ENCODE data around the gene ERP44. TPM values are rescaled to one million over a fixed set of nuclear protein-coding genes. Genes with fewer than 3 reads are reported as not detected.
A peak's percentile ranks its signal among the peaks of the same experiment; 100 is the strongest.
"Not testable (repeated sequence)": the region's sequence is repeated elsewhere in the genome, so short reads cannot be mapped to it uniquely, and the experiment has no call there.

Gene ERP44
- total RNA-seq, 1 experiment from 2014 or later = 20.9 TPM

- Histone ChIP-seq H3K9me2 (replicated peaks; ENCODE audit: insufficient read depth, low read length) (no peaks in the 10 kb centered on the region), H3K79me2 (ENCODE audit: low read length) (peaks cover 12% of the 10 kb centered on the region; the same call in 1 of the 2 replicates), H3K4me2 (ENCODE audit: low read depth, low read length, poor library complexity, severe bottlenecking) (no peak overlapping the region), H3K4me1 (ENCODE audit: low read length) (peaks cover 7% of the 10 kb centered on the region), H3K9me3 (ENCODE audit: low read length) (peaks cover 9% of the 10 kb centered on the region; the same call in 1 of the 2 replicates), H2AFZ (ENCODE audit: low read length) (no peak overlapping the region), H3K36me3 (ENCODE audit: insufficient read depth, low read length) (peaks cover 14% of the 10 kb centered on the region; the same call in 1 of the 2 replicates), H4K20me1 (ENCODE audit: insufficient read depth, low read depth, low read length) (no peaks in the 10 kb centered on the region), H3K27me3 (ENCODE audit: low read length) (no peaks in the 10 kb centered on the region), H3K27ac (ENCODE audit: low read length) (no peak overlapping the region), H3K9ac (ENCODE audit: low read length) (no peak overlapping the region), H3K4me3 (ENCODE audit: low read length) (no peak overlapping the region)
- no peak for DNase-seq
Observed at GRCh38 chr9:100013573-100013972, 85.2 kb downstream of the ERP44 start.

GRCh38 chr9:100012279-100012678 is 86.5 kb downstream of the ERP44 start:
- Histone ChIP-seq H3K27ac (ENCODE audit: low read length) (no peak overlapping the region), H3K36me3 (ENCODE audit: insufficient read depth, low read length) (peaks cover 20% of the 10 kb centered on the region; the same call in 1 of the 2 replicates), H3K79me2 (ENCODE audit: low read length) (peaks cover 12% of the 10 kb centered on the region; the same call in 1 of the 2 replicates), H3K9ac (ENCODE audit: low read length) (no peak overlapping the region), H4K20me1 (ENCODE audit: insufficient read depth, low read depth, low read length) (no peaks in the 10 kb centered on the region), H3K9me3 (ENCODE audit: low read length) (peaks cover 9% of the 10 kb centered on the region; the same call in 1 of the 2 replicates), H2AFZ (ENCODE audit: low read length) (no peak overlapping the region), H3K4me1 (ENCODE audit: low read length) (peaks cover 7% of the 10 kb centered on the region), H3K4me2 (ENCODE audit: low read depth, low read length, poor library complexity, severe bottlenecking) (no peak overlapping the region), H3K4me3 (ENCODE audit: low read length) (no peak overlapping the region), H3K27me3 (ENCODE audit: low read length) (no peaks in the 10 kb centered on the region), H3K9me2 (replicated peaks; ENCODE audit: insufficient read depth, low read length) (no peaks in the 10 kb centered on the region)
- DNase-seq = no peak

- Histone ChIP-seq H3K27ac (ENCODE audit: low read length) (no peak overlapping the region), H2AFZ (ENCODE audit: low read length) (no peak overlapping the region), H3K4me2 (ENCODE audit: low read depth, low read length, poor library complexity, severe bottlenecking) (no peak overlapping the region), H3K36me3 (ENCODE audit: insufficient read depth, low read length) (peaks cover 31% of the 10 kb centered on the region), H3K9me3 (ENCODE audit: low read length) (peaks cover 9% of the 10 kb centered on the region; the same call in 1 of the 2 replicates), H3K4me3 (ENCODE audit: low read length) (no peak overlapping the region), H4K20me1 (ENCODE audit: insufficient read depth, low read depth, low read length) (no peaks in the 10 kb centered on the region), H3K9ac (ENCODE audit: low read length) (no peak overlapping the region), H3K9me2 (replicated peaks; ENCODE audit: insufficient read depth, low read length) (no peaks in the 10 kb centered on the region), H3K27me3 (ENCODE audit: low read length) (no peaks in the 10 kb centered on the region), H3K4me1 (ENCODE audit: low read length) (peaks cover 2% of the 10 kb centered on the region), H3K79me2 (ENCODE audit: low read length) (peaks cover 10% of the 10 kb centered on the region; the same call in 1 of the 2 replicates)
- peak; percentile 83 for DNase-seq
Observed at GRCh38 chr9:100011062-100011681, 87.6 kb downstream of the ERP44 start.

- H3K9me3 ChIP-seq (ENCODE audit: low read length) = peaks cover 11% of the 10 kb centered on the region
Observed at GRCh38 chr9:99999797-100000196, 99.0 kb downstream of the ERP44 start.

GRCh38 chr9:99998866-99999265 is 99.9 kb downstream of the ERP44 start:
- Histone ChIP-seq H3K36me3 (ENCODE audit: insufficient read depth, low read length) (peaks cover 18% of the 10 kb centered on the region), H3K4me1 (ENCODE audit: low read length) (no peaks in the 10 kb centered on the region), H4K20me1 (ENCODE audit: insufficient read depth, low read depth, low read length) (no peaks in the 10 kb centered on the region), H3K27ac (ENCODE audit: low read length) (no peak overlapping the region), H3K9me2 (replicated peaks; ENCODE audit: insufficient read depth, low read length) (0 out of 2 replicates have a peak, but pooled peaks cover 3% of the 10 kb centered on the region), H3K27me3 (ENCODE audit: low read length) (no peaks in the 10 kb centered on the region), H2AFZ (ENCODE audit: low read length) (no peak overlapping the region), H3K9ac (ENCODE audit: low read length) (no peak overlapping the region), H3K9me3 (ENCODE audit: low read length) (peaks cover 8% of the 10 kb centered on the region), H3K4me3 (ENCODE audit: low read length) (no peak overlapping the region), H3K4me2 (ENCODE audit: low read depth, low read length, poor library complexity, severe bottlenecking) (no peak overlapping the region), H3K79me2 (ENCODE audit: low read length) (no peaks in the 10 kb centered on the region; the same call in 1 of the 2 replicates)
- no peak for DNase-seq

More at GRCh38 chr9:99999797-100000196, 99.0 kb downstream of the ERP44 start:
- H4K20me1 ChIP-seq (ENCODE audit: insufficient read depth, low read depth, low read length) = no peaks in the 10 kb centered on the region
- H3K9me2 ChIP-seq (replicated peaks; ENCODE audit: insufficient read depth, low read length) = 0 out of 2 replicates have a peak, but pooled peaks cover 3% of the 10 kb centered on the region
- peaks cover 27% of the 10 kb centered on the region for H3K36me3 ChIP-seq (ENCODE audit: insufficient read depth, low read length)
- no peak overlapping the region for H3K27ac ChIP-seq (ENCODE audit: low read length)
- H3K79me2 ChIP-seq (ENCODE audit: low read length) = no peaks in the 10 kb centered on the region; the same call in 1 of the 2 replicates
- no peak overlapping the region for H2AFZ ChIP-seq (ENCODE audit: low read length)
- H3K4me2 ChIP-seq (ENCODE audit: low read depth, low read length, poor library complexity, severe bottlenecking) = no peak overlapping the region
- H3K4me3 ChIP-seq (ENCODE audit: low read length) = no peak overlapping the region
- no peak for DNase-seq
- no peaks in the 10 kb centered on the region for H3K4me1 ChIP-seq (ENCODE audit: low read length)
- no peak overlapping the region for H3K9ac ChIP-seq (ENCODE audit: low read length)
- no peaks in the 10 kb centered on the region for H3K27me3 ChIP-seq (ENCODE audit: low read length)

- H3K79me2 ChIP-seq (ENCODE audit: low read length) = no peaks in the 10 kb centered on the region; the same call in 1 of the 2 replicates
- no peaks in the 10 kb centered on the region for H4K20me1 ChIP-seq (ENCODE audit: insufficient read depth, low read depth, low read length)
- H3K27ac ChIP-seq (ENCODE audit: low read length) = no peak overlapping the region
- H3K9ac ChIP-seq (ENCODE audit: low read length) = no peak overlapping the region
- H3K36me3 ChIP-seq (ENCODE audit: insufficient read depth, low read length) = peaks cover 12% of the 10 kb centered on the region
- 0 out of 2 replicates have a peak, but pooled peaks cover 3% of the 10 kb centered on the region for H3K9me2 ChIP-seq (replicated peaks; ENCODE audit: insufficient read depth, low read length)
- H2AFZ ChIP-seq (ENCODE audit: low read length) = no peak overlapping the region
- no peak overlapping the region for H3K4me3 ChIP-seq (ENCODE audit: low read length)
- H3K4me2 ChIP-seq (ENCODE audit: low read depth, low read length, poor library complexity, severe bottlenecking) = no peak overlapping the region
- no peaks in the 10 kb centered on the region for H3K4me1 ChIP-seq (ENCODE audit: low read length)
- H3K27me3 ChIP-seq (ENCODE audit: low read length) = no peaks in the 10 kb centered on the region
- peaks cover 2% of the 10 kb centered on the region; the same call in 1 of the 2 replicates for H3K9me3 ChIP-seq (ENCODE audit: low read length)
- no peak for DNase-seq
Observed at GRCh38 chr9:99998266-99998665, 100.5 kb downstream of the ERP44 start.

GRCh38 chr9:99990508-99990907 is 108.3 kb downstream of the ERP44 start:
- not testable (repeated sequence) for H3K9me3 ChIP-seq (ENCODE audit: low read length); DNase-seq; H3K9ac ChIP-seq (ENCODE audit: low read length); H2AFZ ChIP-seq (ENCODE audit: low read length); H3K4me3 ChIP-seq (ENCODE audit: low read length); H3K36me3 ChIP-seq (ENCODE audit: insufficient read depth, low read length); H3K4me2 ChIP-seq (ENCODE audit: low read depth, low read length, poor library complexity, severe bottlenecking); H3K4me1 ChIP-seq (ENCODE audit: low read length); H3K27me3 ChIP-seq (ENCODE audit: low read length); H3K9me2 ChIP-seq (replicated peaks; ENCODE audit: insufficient read depth, low read length); H4K20me1 ChIP-seq (ENCODE audit: insufficient read depth, low read depth, low read length); H3K27ac ChIP-seq (ENCODE audit: low read length); H3K79me2 ChIP-seq (ENCODE audit: low read length)

GRCh38 chr9:99986642-99987041 is 112.2 kb downstream of the ERP44 start:
- no peak overlapping the region for H3K9ac ChIP-seq (ENCODE audit: low read length)
- peaks cover 8% of the 10 kb centered on the region for H3K36me3 ChIP-seq (ENCODE audit: insufficient read depth, low read length)
- no peak overlapping the region for H3K4me2 ChIP-seq (ENCODE audit: low read depth, low read length, poor library complexity, severe bottlenecking)
- peaks cover 9% of the 10 kb centered on the region; the same call in 1 of the 2 replicates for H3K79me2 ChIP-seq (ENCODE audit: low read length)
- H2AFZ ChIP-seq (ENCODE audit: low read length) = no peak overlapping the region
- no peaks in the 10 kb centered on the region; the same call in 1 of the 2 replicates for H3K4me1 ChIP-seq (ENCODE audit: low read length)
- no peak overlapping the region for H3K27ac ChIP-seq (ENCODE audit: low read length)
- H4K20me1 ChIP-seq (ENCODE audit: insufficient read depth, low read depth, low read length) = no peaks in the 10 kb centered on the region
- no peak for DNase-seq
- no peak overlapping the region for H3K4me3 ChIP-seq (ENCODE audit: low read length)
- H3K27me3 ChIP-seq (ENCODE audit: low read length) = no peaks in the 10 kb centered on the region
- no peaks in the 10 kb centered on the region for H3K9me3 ChIP-seq (ENCODE audit: low read length)
- H3K9me2 ChIP-seq (replicated peaks; ENCODE audit: insufficient read depth, low read length) = no peaks in the 10 kb centered on the region
